ENCODE data around the gene P2RX1. TPM values are rescaled to one million over a fixed set of nuclear protein-coding genes. Genes with fewer than 3 reads are reported as not detected.

The P2RX1 gene
- total RNA-seq, 1 donor from 2014 or later: 0.47 TPM

DNA sequence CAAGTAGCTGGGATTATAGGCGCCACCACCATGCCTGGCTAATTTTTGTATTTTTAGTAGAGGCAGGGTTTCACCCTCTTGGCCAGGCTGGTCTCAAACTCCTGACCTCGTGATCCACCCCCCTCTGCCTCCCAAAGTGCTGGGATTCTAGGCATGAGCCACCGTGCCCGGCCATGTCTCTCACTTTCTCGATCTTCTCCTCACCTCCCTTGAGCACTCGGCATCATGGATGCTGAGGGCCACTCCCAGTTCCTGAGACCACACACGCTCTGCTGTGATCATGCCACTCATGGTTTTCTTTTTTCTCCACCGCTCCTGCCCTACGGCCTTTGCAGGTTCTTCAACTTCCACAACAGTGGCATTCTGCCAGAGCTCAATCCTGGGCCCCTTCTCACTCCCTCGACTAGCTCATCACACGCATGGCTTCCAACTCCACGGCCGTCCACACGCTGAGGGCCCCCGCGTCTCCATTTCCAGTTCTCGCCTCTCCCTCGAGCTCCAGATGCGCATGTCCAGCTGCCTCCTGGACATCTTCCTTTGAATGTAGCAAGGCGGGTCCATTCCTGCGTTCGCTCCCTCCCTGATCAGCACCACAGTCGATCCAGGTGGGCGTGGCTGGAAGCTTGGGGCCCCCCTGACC, 64.7 kb downstream of the P2RX1 start:
- no peak for DNase-seq
- intact Hi-C loops (cut with micrococcal nuclease): no loop called here
- Mint-ChIP-seq H3K27ac (no peak overlapping the region), H3K9me3 (no peaks in the 10 kb centered on the region), H3K36me3 (ENCODE audit: low read depth) (no peaks in the 10 kb centered on the region), H3K4me1 (peaks cover 2% of the 10 kb centered on the region), H3K4me3 (no peak overlapping the region), H3K27me3 (peaks cover 25% of the 10 kb centered on the region)

DNA sequence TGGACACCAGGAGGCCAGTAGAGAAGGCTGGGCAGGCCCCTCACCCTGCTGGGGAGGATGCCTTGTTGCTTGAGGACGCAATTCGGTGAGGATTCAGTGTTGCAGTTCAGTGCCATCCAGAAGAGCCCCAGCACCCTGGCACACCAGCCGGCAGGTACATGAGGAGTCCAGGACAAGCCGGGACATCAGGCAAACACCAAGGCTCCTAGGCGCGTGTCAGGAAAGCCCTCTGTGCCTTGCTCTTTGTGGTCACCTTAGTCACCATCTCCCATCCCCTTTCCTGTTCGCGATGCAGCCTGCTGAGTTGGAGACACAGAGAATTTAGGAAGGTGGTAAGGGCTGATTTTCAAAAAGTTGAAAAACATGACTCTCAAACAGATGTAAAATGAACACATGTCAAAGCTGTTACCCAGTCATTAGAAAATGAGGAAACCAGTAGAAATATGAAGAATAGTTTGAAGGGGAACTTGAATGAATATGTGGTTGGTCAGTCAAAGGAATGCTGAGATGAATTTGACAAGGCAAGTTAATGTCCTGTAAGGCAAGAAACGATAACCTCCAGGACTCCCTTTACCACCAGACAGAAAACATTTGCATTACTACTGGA, 67.9 kb downstream of the P2RX1 start:
- intact Hi-C loops (cut with micrococcal nuclease): loop anchor here (5.0 kb wide), 1 partner anchor 114 kb away; the partner anchor contains the start of gene ATP2A3
- Mint-ChIP-seq H3K9me3 (no peaks in the 10 kb centered on the region), H3K27me3 (peaks cover 25% of the 10 kb centered on the region), H3K4me3 (no peak overlapping the region), H3K27ac (no peak overlapping the region), H3K36me3 (ENCODE audit: low read depth) (peaks cover 6% of the 10 kb centered on the region), H3K4me1 (peaks cover 22% of the 10 kb centered on the region)
- DNase-seq: no peak

DNA sequence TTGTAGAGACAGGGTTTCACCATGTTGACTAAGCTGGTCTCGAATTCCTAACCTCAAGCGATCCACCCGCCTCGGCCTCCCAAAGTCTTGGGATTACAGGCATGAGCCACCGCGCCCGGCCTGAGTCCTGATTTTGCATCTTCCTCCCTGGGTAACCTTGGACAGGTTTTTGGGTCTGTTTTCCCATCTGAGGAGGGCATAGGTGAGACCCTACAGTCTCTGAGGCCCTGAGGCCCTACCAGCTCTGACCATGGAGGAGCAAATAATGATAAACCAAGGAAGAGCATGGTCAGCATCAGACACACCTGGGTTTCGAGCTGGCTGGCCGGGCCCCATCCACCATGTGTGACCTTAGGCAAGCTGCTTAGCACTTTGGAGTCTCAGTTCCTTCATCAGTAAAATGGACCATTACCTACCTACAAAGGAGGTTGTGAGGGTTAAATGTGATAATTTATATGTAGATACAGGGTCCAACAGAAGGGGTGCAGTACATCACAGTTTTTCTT, 69.0 kb downstream of the P2RX1 start:
- peaks cover 22% of the 10 kb centered on the region for H3K4me1 Mint-ChIP-seq
- H3K9me3 Mint-ChIP-seq: no peaks in the 10 kb centered on the region
- intact Hi-C loops (cut with micrococcal nuclease): loop anchor here (5.0 kb wide), 1 partner anchor 115 kb away; the partner anchor contains the start of gene ATP2A3
- no peak overlapping the region for H3K4me3 Mint-ChIP-seq
- H3K27ac Mint-ChIP-seq: no peak overlapping the region
- no peak for DNase-seq
- peaks cover 23% of the 10 kb centered on the region for H3K27me3 Mint-ChIP-seq
- H3K36me3 Mint-ChIP-seq (ENCODE audit: low read depth): peaks cover 8% of the 10 kb centered on the region

Other genes with a start within 250 kb of the P2RX1 start
- 28.7 and 29.0 TPM in 2 replicates for gene TAX1BP3, start 247.9 kb downstream of the P2RX1 start, total RNA-seq
- 69.4 and 70.5 TPM in 2 replicates for gene EMC6, start 247.7 kb downstream of the P2RX1 start, total RNA-seq
- gene P2RX5, start 220.3 kb downstream of the P2RX1 start, total RNA-seq: 92.3 and 92.8 TPM in 2 replicates
- gene HASPIN, start 192.6 kb downstream of the P2RX1 start, total RNA-seq: 25.1 and 25.3 TPM in 2 replicates
- 31.1 and 33.9 TPM in 2 replicates for gene ITGAE, start 115.3 kb downstream of the P2RX1 start, total RNA-seq
- gene NCBP3, start 70.2 kb downstream of the P2RX1 start, total RNA-seq: 45.9 and 52.1 TPM in 2 replicates
- 8.6 and 9.2 TPM in 2 replicates for gene CAMKK1, start 23.4 kb downstream of the P2RX1 start, total RNA-seq
- 107 and 110 TPM in 2 replicates for gene ATP2A3, start 48.0 kb upstream of the P2RX1 start, total RNA-seq
- gene ZZEF1, start 226.6 kb upstream of the P2RX1 start, total RNA-seq: 40.8 and 42.8 TPM in 2 replicates
- 7.1 and 7.7 TPM in 2 replicates for gene CYB5D2, start 226.7 kb upstream of the P2RX1 start, total RNA-seq